BJ (cell line): ENCODE data around the gene KRTAP16-1. TPM values are rescaled to one million over a fixed set of nuclear protein-coding genes. Genes with fewer than 3 reads are reported as not detected.
"Not testable (repeated sequence)": the region's sequence is repeated elsewhere in the genome, so short reads cannot be mapped to it uniquely, and the experiment has no call there.

ENCODE experiments used
- CTCF ChIA-PET: fragments of 350-600 bp; formaldehyde crosslinking; extraction: SDS; loops from one replicate; lab custom pipeline; 2021; ENCODE audit warnings: antibody characterized with exemption, inconsistent platforms; lab: Yijun Ruan, JAX
- POLR2A ChIA-PET: fragments of 300-600 bp; sonication (Branson Sonifier 250); formaldehyde crosslinking; extraction: SDS; loops from one replicate; lab custom pipeline; 2021; ENCODE audit warnings: antibody characterized with exemption; lab: Charles Lee
- DNase-seq: peaks from one replicate; pipeline ENCODE4 v3.0.0-alpha.2; 2011; ENCODE audit warnings: low read depth
- H3K27me3 ChIP-seq: 2 replicates; pipeline ENCODE4 v1.6.0; 2011; ENCODE audit warnings: low read length; ENCODE audit not compliant: control insufficient read depth, insufficient read depth
- H3K36me3 ChIP-seq: 2 replicates; pipeline ENCODE4 v1.5.1; 2011; ENCODE audit warnings: low read length; ENCODE audit not compliant: control insufficient read depth, insufficient read depth
- H3K4me3 ChIP-seq: 2 replicates; pipeline ENCODE4 v1.5.1; 2011; ENCODE audit warnings: low read depth, mild to moderate bottlenecking, control low read depth, low read length
- polyA minus RNA-seq: library from RNA; depleted of rRNA, polyadenylated mRNA; stranded (reverse); fragments of >200 nt; gene quantifications from 2 replicates; pipeline ENCODE4 v1.2.3, GENCODE V29; 2011; rRNA and poly(A)+ RNA removed
- polyA plus RNA-seq: library from polyadenylated mRNA; depleted of rRNA; stranded (reverse); fragments of >200 nt; gene quantifications from 2 replicates; pipeline ENCODE4 v1.2.3, GENCODE V29; 2011; rRNA removed
- TF ChIP-seq, protein P1 (sequence below): IDR thresholded peaks from 2 replicates; pipeline ENCODE4 v1.5.1; 2011; ENCODE audit warnings: low read depth, mild to moderate bottlenecking, control low read depth, inconsistent platforms, low read length, moderate library complexity; ENCODE audit not compliant: insufficient read depth

Gene KRTAP16-1
- polyA plus RNA-seq, result not detected in 2 replicates
- polyA minus RNA-seq, result not detected in 2 replicates

DNA sequence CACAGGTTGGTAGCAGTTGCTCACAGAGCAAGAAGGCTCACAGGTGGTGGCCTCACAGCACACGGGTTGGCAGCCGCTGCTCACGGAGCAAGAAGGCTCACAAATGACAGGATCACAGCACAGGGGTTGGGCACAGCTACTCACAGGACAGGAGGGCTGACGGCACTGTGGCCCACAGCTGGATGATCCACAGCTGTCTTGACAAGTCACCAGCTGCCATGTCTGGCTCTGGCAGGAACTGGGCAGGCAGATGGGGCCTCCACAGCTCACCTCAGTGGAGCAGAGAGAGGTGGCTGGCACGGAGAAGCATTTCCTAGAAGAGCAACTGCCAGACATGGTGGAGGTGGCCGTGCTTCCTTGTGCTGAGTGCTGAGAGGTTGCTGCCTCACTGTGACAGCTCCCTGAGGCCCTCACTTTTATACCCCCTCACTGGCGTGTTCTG is at the start of gene KRTAP16-1:
TSS of gene KRTAP16-1 (minus strand) at position 392 of the 442 bp plus-strand sequence. CDS start at position 336, 56 bp downstream.
- POLR2A ChIA-PET, result no interaction called here
- TF ChIP-seq, protein P1, sequence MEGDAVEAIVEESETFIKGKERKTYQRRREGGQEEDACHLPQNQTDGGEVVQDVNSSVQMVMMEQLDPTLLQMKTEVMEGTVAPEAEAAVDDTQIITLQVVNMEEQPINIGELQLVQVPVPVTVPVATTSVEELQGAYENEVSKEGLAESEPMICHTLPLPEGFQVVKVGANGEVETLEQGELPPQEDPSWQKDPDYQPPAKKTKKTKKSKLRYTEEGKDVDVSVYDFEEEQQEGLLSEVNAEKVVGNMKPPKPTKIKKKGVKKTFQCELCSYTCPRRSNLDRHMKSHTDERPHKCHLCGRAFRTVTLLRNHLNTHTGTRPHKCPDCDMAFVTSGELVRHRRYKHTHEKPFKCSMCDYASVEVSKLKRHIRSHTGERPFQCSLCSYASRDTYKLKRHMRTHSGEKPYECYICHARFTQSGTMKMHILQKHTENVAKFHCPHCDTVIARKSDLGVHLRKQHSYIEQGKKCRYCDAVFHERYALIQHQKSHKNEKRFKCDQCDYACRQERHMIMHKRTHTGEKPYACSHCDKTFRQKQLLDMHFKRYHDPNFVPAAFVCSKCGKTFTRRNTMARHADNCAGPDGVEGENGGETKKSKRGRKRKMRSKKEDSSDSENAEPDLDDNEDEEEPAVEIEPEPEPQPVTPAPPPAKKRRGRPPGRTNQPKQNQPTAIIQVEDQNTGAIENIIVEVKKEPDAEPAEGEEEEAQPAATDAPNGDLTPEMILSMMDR, result no peak
- CTCF ChIA-PET, result interaction anchor here (1.1 to 1.7 kb wide), 3 partner anchors 13 to 20 kb away, joined by 3 to 9 read pairs (median 5); no protein-coding TSS in a partner anchor
- no peak for DNase-seq
- no peaks in the 10 kb centered on the region for H3K27me3 ChIP-seq
- no peak within 1 kb of the TSS for H3K4me3 ChIP-seq
- no peaks in the 10 kb centered on the region for H3K36me3 ChIP-seq

DNA sequence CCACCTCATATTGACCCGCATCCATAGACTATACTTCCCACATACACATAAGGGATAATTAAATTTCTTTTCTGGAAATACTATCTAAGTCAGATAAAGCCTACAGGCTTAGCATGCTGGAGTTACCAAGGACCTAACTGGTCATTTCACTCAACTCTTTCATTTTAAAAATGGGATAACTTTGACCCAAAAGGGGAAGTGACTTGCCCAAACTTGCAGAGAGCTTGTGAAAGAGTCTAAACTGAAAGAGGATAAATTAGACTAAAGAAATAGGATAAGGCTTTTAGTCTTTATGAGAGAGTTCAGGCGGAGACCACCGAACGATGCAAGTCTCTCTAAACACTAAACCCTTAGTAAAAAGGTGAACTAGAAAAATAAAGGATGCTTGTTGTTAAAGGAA is 45.4 kb upstream of the KRTAP16-1 start:
- Histone ChIP-seq H3K4me3 (no peak overlapping the region), H3K27me3 (no peaks in the 10 kb centered on the region), H3K36me3 (no peaks in the 10 kb centered on the region)
- TF ChIP-seq, protein P1, result no peak
- no peak for DNase-seq
- ChIA-PET POLR2A (no interaction called here), CTCF (interaction anchor here (1.6 kb wide), 1 partner anchor 25 kb away, joined by 5 read pairs; no protein-coding TSS in a partner anchor)

DNA sequence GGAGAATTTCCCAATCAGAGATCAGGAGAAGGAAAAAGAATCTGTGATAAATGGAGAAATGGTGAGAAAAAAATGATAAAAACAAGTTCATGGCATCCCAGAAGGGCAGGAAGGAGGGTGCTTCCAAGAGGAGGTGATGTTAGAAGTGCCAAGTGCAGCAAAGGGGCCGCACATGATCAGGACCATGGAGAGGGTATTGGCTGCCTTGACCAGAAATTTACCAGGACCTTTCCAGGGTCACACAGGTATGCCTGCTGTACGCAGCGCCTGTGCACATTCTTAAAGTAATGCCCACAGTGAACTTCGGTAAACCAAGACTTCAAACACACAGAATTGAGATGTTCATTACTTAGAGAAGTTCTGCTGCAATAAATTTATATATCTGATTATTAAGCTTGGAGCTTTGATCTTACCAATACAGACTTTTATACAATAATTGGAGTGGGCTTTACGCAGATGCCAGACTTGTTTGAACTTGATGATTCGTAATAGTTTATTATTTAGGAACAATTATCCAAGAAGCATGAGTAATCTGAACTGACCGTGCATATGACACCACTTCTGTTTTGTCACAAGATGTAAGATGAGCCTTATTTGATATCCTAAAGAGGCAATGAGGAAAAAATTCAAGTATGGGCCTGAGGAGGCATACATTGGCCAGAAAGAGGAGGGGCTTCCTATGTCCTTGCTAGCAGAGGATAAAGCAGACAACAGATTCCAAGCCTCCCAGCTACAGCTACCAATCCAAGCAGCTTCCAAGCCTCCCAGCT is 43.7 kb upstream of the KRTAP16-1 start:
- CTCF ChIA-PET, result interaction anchor here (0.8 to 1.2 kb wide), 2 partner anchors 9 to 23 kb away, joined by 3 read pairs; no protein-coding TSS in a partner anchor
- POLR2A ChIA-PET, result interaction anchor here (0.6 kb wide), 1 partner anchor 304 kb away, joined by 3 read pairs; no protein-coding TSS in a partner anchor
- H3K4me3 ChIP-seq, result no peak overlapping the region
- H3K36me3 ChIP-seq, result no peaks in the 10 kb centered on the region
- TF ChIP-seq, protein P1, result no peak
- no peak for DNase-seq
- no peaks in the 10 kb centered on the region for H3K27me3 ChIP-seq

DNA sequence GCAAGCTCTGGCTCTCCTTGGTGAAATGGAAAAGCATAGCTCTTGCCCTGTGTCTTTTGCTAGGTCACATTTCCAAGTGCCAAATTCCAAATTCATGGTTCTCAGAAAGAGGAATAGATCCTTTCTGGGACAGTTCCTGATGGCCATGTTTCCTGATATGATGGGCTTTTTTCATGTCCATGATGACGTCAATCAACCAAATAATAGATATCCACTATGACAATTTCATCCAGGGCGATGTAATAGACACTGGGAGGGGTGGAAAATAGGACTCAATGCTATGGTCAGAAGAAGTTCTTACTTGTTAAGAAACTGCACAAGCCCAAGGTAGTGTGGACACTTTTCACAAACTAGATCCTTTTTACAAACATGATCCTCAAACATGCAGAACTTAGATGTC is 42.1 kb upstream of the KRTAP16-1 start:
- TF ChIP-seq, protein P1, result no peak
- ChIA-PET CTCF (interaction anchor here (0.9 to 1.4 kb wide), 2 partner anchors 145 to 198 kb away, joined by 3 to 5 read pairs; no protein-coding TSS in a partner anchor), POLR2A (no interaction called here)
- Histone ChIP-seq H3K4me3 (no peak overlapping the region), H3K36me3 (no peaks in the 10 kb centered on the region), H3K27me3 (no peaks in the 10 kb centered on the region)
- no peak for DNase-seq

GRCh38 chr17:41350381-41350878 is 41.3 kb upstream of the KRTAP16-1 start, which contains the start of gene KRT33A:
Gene KRT33A, minus strand, starts transcription at chr17:41350828. Its CDS starts 61 bp downstream, at chr17:41350767.
- DNase-seq, H3K36me3 ChIP-seq, H3K4me3 ChIP-seq, H3K27me3 ChIP-seq, POLR2A ChIA-PET: not testable (repeated sequence)
- CTCF ChIA-PET, result interaction anchor here (0.9 to 1.4 kb wide), 3 partner anchors 28 to 199 kb away, joined by 3 to 5 read pairs (median 4); no protein-coding TSS in a partner anchor
